Stimulated activated naive B cell treated with anti-CD40 and anti-IgM and Interleukin-4, amounts not matched to agents 10 μg/mL and 1 μg/mL and 100 μg/mL, for 72 hours (primary cell): ENCODE measurements around the gene CDH6.

Experiments used
- ATAC-seq, 2 donors: fragments of 150-1000 bp; cut with Tn5 transposase; replicated peaks; 2 replicates each; pipeline ENCODE4 v1.10.0; 2021; ENCODE audit warnings: moderate library complexity in 1 of 2
- DNase-seq: peaks from one replicate; pipeline ENCODE4 v3.0.0; 2021
- H3K27ac Mint-ChIP-seq: one replicate; pipeline ENCODE4 v1.8.0; 2022; ENCODE audit warnings: mild to moderate bottlenecking, mixed read lengths
- H3K27me3 Mint-ChIP-seq, 2 donors: one replicate each; pipeline ENCODE4 v1.8.0; 2022; ENCODE audit warnings: mixed read lengths in 2 of 2
- H3K36me3 Mint-ChIP-seq, 2 donors: one replicate each; pipeline ENCODE4 v1.8.0; 2022; ENCODE audit warnings: mixed read lengths in 2 of 2, mild to moderate bottlenecking in 1 of 2
- H3K4me1 Mint-ChIP-seq, 2 donors: one replicate each; pipeline ENCODE4 v1.8.0; 2022; ENCODE audit warnings: mixed read lengths in 2 of 2, mild to moderate bottlenecking in 1 of 2
- H3K4me3 Mint-ChIP-seq, 2 donors: one replicate each; pipeline ENCODE4 v1.8.0; 2022; ENCODE audit warnings: mild to moderate bottlenecking in 2 of 2, mixed read lengths in 2 of 2, moderate library complexity in 1 of 2
- H3K9me3 Mint-ChIP-seq, 2 donors: one replicate each; pipeline ENCODE4 v1.8.0; 2022; ENCODE audit warnings: mixed read lengths in 2 of 2, mild to moderate bottlenecking in 1 of 2

CDH6 gene

DNA sequence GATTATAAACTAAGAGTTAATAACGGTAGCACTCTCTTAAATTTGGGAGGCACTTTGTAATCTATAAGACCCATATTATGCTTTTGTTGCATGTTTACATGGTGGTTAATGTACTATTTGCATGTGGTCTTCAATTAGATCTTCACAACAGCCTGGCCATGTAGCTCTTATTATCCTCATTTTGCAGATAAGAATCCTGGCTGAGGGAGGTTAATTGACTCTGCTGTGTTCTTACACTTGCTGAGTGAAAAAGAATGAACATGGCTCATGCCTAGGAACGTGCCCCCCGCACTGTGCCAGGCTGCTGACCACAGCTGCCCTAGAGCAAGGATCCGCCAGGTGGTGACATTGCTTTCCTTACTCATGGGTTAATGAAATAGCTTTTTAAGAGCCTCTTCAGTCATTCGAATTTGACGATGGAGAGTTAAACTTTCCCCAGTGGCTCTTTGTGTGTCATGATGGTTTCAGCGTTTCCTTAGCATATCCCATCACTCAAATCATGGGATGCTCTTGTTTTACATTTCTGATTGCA, 97.9 kb downstream of the CDH6 start:
- H3K36me3 Mint-ChIP-seq: no peaks in the 10 kb centered on the region
- H3K4me3 Mint-ChIP-seq: no peak overlapping the region
- H3K9me3 Mint-ChIP-seq: no peaks in the 10 kb centered on the region
- no peaks in the 10 kb centered on the region for H3K4me1 Mint-ChIP-seq
- ATAC-seq (no peak), DNase-seq (no peak)
- no peaks in the 10 kb centered on the region for H3K27me3 Mint-ChIP-seq
- no peak overlapping the region for H3K27ac Mint-ChIP-seq

DNA sequence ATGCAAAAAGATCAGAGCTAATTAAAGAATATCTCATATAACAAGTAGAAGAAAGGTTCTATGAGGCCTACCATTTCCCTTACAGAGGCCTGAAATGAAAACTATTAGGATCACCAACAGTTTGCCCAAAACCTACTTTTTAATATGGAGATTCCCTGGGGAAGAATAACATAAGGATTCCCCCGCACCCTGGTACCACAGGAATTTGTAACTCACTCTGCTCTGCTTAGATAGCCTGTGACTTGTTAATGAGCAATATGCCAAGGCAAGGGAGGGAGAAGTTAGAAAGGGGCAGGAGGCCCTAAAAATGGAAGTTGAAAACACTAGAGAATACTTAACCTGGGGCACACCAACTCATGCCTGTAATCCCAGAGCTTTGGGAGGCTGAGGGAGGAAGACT, 107.0 kb downstream of the CDH6 start:
- H3K4me1 Mint-ChIP-seq: no peaks in the 10 kb centered on the region
- DNase-seq: no peak
- ATAC-seq: no peak
- no peak overlapping the region for H3K27ac Mint-ChIP-seq
- no peaks in the 10 kb centered on the region for H3K27me3 Mint-ChIP-seq
- peaks cover 4 to 5% of the 10 kb centered on the region in 2 donors for H3K9me3 Mint-ChIP-seq
- H3K36me3 Mint-ChIP-seq: no peaks in the 10 kb centered on the region
- no peak overlapping the region for H3K4me3 Mint-ChIP-seq

DNA sequence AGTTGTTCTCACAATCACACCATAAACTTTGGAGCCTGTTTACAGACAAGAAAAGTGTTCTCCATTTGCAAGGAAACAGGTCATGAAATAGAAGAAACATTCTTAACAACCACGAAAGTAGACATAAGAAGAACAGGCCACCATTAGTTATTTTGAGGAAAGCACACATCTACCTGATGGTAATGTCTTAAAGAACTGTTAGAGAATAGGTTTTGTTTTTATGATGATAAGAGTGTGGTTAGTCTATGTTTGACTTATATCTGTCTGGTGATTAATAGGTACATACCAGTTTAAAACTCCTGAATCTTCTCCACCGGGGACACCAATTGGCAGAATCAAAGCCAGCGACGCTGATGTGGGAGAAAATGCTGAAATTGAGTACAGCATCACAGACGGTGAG, 108.3 kb downstream of the CDH6 start:
- H3K4me1 Mint-ChIP-seq: no peaks in the 10 kb centered on the region
- peaks cover 4 to 6% of the 10 kb centered on the region in 2 donors for H3K9me3 Mint-ChIP-seq
- H3K27me3 Mint-ChIP-seq: no peaks in the 10 kb centered on the region
- ATAC-seq: no peak
- H3K27ac Mint-ChIP-seq: no peak overlapping the region
- DNase-seq: no peak
- no peak overlapping the region for H3K4me3 Mint-ChIP-seq
- H3K36me3 Mint-ChIP-seq: no peaks in the 10 kb centered on the region

DNA sequence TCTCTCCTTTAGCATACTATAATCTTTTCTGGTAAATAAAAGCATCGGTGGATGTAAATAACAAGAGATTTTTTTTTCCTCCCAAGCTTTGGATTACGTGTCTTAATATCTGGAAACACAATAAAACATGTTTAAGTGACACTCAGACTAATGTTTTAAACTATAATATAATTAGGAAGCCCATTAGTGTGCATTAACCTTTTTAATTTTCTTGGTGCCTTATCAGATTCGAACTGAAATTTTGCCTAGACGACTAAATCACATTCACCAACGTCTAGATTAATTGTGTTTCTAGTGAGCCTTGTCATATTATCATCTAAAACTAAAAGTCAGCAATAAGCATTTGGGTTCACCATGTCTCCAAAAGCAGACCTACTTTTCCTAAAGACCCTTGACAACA, 110.2 kb downstream of the CDH6 start:
- no peak for ATAC-seq
- H3K27me3 Mint-ChIP-seq: no peaks in the 10 kb centered on the region
- DNase-seq: no peak
- no peak overlapping the region for H3K4me3 Mint-ChIP-seq
- peaks cover 4 to 6% of the 10 kb centered on the region in 2 donors for H3K9me3 Mint-ChIP-seq
- H3K36me3 Mint-ChIP-seq: no peaks in the 10 kb centered on the region
- H3K27ac Mint-ChIP-seq: no peak overlapping the region
- no peaks in the 10 kb centered on the region for H3K4me1 Mint-ChIP-seq

DNA sequence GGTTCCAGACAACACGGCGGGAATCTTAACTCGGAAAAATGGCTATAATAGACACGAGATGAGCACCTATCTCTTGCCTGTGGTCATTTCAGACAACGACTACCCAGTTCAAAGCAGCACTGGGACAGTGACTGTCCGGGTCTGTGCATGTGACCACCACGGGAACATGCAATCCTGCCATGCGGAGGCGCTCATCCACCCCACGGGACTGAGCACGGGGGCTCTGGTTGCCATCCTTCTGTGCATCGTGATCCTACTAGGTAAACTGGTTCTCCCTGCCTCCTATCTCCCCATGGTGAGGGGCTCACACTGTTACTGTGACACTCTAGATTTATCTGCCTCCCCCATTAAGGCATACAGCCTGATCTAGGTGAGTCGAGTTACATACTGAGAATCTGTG, 124.2 kb downstream of the CDH6 start:
- Mint-ChIP-seq H3K27ac (no peak overlapping the region), H3K4me3 (no peak overlapping the region)
- no peak for ATAC-seq

DNA sequence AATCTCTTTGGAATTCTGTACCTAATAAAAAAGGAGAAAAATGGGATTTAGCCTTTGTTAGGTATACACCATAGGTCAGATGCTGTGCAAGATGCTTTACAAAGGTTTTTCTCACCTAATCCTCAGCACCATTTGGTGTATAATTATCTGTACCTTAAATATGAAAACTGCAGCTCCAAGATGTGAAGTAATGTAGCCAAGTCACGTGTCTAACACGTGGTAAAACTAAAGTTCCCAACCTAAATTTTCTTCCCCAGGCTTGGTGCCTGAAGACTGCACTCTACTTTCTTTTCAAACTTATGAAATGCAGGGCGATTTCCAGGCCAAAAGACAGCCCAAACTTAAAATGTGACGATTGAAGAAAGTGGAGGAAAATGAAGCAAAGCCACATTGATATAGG, 125.8 kb downstream of the CDH6 start:
- no peaks in the 10 kb centered on the region for H3K4me1 Mint-ChIP-seq
- peaks cover 0 to 3% of the 10 kb centered on the region in 2 donors for H3K9me3 Mint-ChIP-seq
- H3K27ac Mint-ChIP-seq: no peak overlapping the region
- no peak for ATAC-seq
- DNase-seq: no peak
- H3K36me3 Mint-ChIP-seq: no peaks in the 10 kb centered on the region
- H3K4me3 Mint-ChIP-seq: no peak overlapping the region
- H3K27me3 Mint-ChIP-seq: no peaks in the 10 kb centered on the region

More for the DNA sequence above, 124.2 kb downstream of the CDH6 start:
- DNase-seq: no peak
- H3K9me3 Mint-ChIP-seq: peaks cover 0 to 3% of the 10 kb centered on the region in 2 donors
- no peaks in the 10 kb centered on the region for H3K27me3 Mint-ChIP-seq
- H3K36me3 Mint-ChIP-seq: no peaks in the 10 kb centered on the region
- H3K4me1 Mint-ChIP-seq: no peaks in the 10 kb centered on the region

DNA sequence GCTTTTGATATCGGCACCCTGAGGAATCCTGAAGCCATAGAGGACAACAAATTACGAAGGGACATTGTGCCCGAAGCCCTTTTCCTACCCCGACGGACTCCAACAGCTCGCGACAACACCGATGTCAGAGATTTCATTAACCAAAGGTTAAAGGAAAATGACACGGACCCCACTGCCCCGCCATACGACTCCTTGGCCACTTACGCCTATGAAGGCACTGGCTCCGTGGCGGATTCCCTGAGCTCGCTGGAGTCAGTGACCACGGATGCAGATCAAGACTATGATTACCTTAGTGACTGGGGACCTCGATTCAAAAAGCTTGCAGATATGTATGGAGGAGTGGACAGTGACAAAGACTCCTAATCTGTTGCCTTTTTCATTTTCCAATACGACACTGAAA, 129.5 kb downstream of the CDH6 start:
- H3K9me3 Mint-ChIP-seq: peaks cover 0 to 1% of the 10 kb centered on the region in 2 donors

DNA sequence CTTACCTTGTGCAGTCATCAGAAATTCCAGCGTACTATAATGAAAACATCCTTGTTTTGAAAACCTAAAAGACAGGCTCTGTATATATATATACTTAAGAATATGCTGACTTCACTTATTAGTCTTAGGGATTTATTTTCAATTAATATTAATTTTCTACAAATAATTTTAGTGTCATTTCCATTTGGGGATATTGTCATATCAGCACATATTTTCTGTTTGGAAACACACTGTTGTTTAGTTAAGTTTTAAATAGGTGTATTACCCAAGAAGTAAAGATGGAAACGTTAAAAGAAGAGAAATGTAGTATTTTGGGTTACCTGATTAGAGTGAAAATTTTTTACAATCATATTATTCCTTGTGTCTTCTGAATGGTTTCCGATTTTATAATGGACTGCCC, 131.4 kb downstream of the CDH6 start:
- DNase-seq (no peak), ATAC-seq (no peak)
- Mint-ChIP-seq H3K4me1 (no peaks in the 10 kb centered on the region), H3K36me3 (no peaks in the 10 kb centered on the region), H3K27me3 (no peaks in the 10 kb centered on the region), H3K4me3 (no peak overlapping the region), H3K9me3 (no peaks in the 10 kb centered on the region), H3K27ac (no peak overlapping the region)

More for the DNA sequence above, 129.5 kb downstream of the CDH6 start:
- ATAC-seq (no peak), DNase-seq (no peak)
- Mint-ChIP-seq H3K36me3 (no peaks in the 10 kb centered on the region), H3K27me3 (no peaks in the 10 kb centered on the region), H3K27ac (no peak overlapping the region), H3K4me1 (no peaks in the 10 kb centered on the region), H3K4me3 (no peak overlapping the region)

DNA sequence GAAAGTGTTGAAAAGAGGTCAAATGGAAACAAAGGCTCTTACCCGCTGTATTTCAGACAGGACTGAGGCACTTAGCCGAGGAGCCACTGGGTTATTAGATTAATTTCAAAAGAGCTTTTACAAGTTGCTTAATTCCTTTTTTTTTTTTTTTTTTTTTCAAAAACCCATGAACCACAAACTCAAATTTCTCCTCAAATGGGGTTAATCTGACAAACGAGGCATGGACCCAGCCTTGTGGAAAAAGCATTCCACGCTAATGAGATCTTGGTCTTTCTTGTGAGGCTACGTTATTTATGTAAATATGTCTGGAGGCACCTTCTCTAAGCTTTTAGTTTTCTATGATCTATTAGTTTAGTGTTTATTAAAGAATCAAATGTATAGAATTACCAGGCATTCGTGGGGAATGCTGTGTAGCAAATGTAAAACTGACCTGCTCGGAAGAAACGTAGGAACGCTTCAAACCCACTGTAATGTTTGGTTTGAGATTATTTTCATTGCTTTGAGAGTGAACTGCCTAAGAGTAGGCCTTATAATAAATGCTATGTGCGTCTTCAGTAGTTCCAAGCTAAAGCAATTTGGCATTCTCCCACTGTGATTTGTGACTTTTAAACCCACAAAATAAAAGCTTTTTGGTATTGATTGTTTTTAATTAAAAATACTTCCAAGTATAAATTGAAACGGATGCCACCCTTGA, 134.7 kb downstream of the CDH6 start:
- Mint-ChIP-seq H3K9me3 (no peaks in the 10 kb centered on the region), H3K4me1 (no peaks in the 10 kb centered on the region), H3K36me3 (no peaks in the 10 kb centered on the region), H3K4me3 (no peak overlapping the region), H3K27me3 (no peaks in the 10 kb centered on the region), H3K27ac (no peak overlapping the region)
- DNase-seq (no peak), ATAC-seq (no peak)

DNA sequence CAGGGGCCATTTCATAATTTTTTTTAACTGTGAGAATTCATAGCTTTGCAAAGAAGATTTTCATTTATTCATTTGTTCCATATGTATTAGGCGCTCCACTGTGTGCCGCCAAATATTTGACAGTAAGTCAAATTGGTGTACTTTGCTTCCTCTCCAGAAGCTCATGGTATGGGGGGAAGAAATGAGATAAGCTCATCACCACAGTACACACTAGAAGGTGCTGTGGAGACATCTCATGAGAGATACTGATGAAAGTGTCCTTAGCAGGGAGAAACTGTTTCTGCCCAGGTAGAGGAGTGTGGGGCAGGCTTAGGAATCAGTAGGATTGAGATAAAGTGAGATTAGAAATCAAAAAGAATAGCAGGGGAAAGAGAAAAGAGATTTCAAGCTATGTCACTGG, 136.2 kb downstream of the CDH6 start:
- Mint-ChIP-seq H3K9me3 (no peaks in the 10 kb centered on the region), H3K4me3 (no peak overlapping the region), H3K27me3 (no peaks in the 10 kb centered on the region), H3K36me3 (no peaks in the 10 kb centered on the region), H3K4me1 (no peaks in the 10 kb centered on the region), H3K27ac (no peak overlapping the region)
- ATAC-seq (no peak), DNase-seq (no peak)

DNA sequence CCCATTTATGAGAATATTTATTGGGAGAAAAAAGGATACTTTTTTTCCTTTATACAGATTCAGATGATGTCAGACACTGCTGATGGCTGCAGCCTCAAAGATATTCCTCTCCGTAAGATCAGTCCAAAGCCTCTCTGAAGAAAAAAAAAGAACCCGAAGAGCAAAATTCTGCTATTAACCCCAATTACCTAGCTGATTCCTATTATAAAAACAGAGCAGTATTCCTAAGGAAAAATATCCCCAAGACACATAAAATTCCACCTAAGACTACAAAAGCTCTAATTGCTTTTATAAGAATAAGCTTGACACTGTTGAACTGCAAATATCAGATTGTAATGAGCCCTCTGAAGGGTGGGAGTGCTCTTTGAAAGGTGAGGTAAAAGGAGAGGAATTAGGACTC, 138.7 kb downstream of the CDH6 start:
- no peaks in the 10 kb centered on the region for H3K4me1 Mint-ChIP-seq
- H3K27me3 Mint-ChIP-seq: no peaks in the 10 kb centered on the region
- H3K27ac Mint-ChIP-seq: no peak overlapping the region
- no peak for DNase-seq
- H3K4me3 Mint-ChIP-seq: no peak overlapping the region
- no peaks in the 10 kb centered on the region for H3K9me3 Mint-ChIP-seq
- H3K36me3 Mint-ChIP-seq: no peaks in the 10 kb centered on the region
- no peak for ATAC-seq

DNA sequence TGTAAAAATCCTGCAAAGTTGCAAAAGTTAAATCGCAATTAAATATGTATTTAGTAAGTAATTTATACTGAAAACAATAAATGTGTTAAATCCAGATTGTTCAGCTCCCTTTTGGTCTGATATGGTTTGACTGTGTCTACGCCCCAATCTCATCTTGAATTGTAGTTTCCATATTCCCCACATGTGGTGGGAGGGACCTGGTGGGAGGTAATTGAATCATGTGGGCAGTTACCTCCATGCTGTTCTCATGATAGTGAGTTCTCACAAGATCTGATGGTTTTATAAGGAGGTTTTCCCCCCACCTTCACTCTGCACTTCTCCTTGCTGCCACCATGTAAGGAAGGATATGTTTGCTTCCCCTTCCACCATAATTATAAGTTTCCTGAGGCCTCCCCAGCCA, 140.0 kb downstream of the CDH6 start:
- Mint-ChIP-seq H3K4me3 (no peak overlapping the region), H3K4me1 (no peaks in the 10 kb centered on the region), H3K36me3 (no peaks in the 10 kb centered on the region), H3K9me3 (no peaks in the 10 kb centered on the region), H3K27me3 (no peaks in the 10 kb centered on the region), H3K27ac (no peak overlapping the region)
- ATAC-seq (no peak), DNase-seq (no peak)

DNA sequence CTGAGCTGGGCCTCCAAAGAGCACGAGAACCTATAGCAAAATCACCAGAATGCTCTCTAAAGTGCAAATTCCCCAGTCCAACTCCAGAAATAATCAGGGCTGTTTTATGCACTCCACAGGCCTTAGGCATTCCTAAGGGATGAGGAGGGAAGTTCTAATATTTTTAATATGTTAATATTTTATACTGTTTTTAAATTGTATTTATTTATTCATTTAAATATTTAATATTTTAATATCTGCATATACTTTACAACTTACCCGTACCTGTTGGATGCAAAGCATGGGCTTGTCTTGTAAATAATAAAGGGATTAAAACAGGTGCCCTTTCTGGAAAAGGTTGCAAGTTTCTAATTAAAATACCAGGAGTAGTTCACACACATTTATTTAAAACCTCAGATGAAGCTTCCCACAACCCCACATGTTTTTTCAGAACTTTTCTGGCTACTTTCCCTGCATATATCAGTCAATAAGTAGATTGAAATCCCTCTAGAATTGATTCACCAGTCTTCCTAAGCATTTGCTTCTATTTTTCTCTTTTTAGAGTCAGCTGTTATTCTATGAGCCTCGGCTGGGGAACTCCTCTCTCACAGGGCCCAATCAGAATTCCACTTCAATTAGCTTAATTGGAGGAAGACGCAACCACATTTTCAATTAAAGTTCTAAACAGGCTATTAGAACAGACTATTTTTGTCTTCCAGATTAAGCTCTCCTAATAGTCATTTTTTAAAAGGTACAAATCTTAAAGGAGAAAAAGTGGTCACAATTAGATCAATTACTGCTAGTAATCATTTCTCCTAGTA, 140.8 kb downstream of the CDH6 start:
- ATAC-seq (no peak), DNase-seq (no peak)
- no peaks in the 10 kb centered on the region for H3K36me3 Mint-ChIP-seq
- H3K4me3 Mint-ChIP-seq: no peak overlapping the region
- H3K27me3 Mint-ChIP-seq: no peaks in the 10 kb centered on the region
- H3K4me1 Mint-ChIP-seq: no peaks in the 10 kb centered on the region
- H3K9me3 Mint-ChIP-seq: no peaks in the 10 kb centered on the region
- no peak overlapping the region for H3K27ac Mint-ChIP-seq

DNA sequence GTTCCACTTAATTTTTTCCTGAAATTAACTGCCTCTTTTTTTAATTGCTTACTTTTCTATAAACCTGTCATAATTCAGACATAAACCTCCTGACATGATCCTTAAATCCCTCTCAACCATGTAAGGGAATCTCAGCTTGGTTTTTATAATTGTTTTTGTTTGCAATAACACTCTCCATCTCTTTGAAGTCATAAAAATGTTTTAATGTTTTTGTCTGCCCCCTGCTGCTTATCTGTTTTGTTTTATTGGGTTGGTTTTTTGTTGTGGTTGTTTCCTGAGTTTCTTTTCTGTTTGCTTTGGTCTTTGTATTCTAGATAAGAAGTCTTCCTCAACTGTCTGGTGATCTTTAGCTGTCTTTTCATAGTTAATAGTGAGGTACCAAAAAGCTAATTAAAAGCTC, 142.0 kb downstream of the CDH6 start:
- H3K27me3 Mint-ChIP-seq: no peaks in the 10 kb centered on the region

DNA sequence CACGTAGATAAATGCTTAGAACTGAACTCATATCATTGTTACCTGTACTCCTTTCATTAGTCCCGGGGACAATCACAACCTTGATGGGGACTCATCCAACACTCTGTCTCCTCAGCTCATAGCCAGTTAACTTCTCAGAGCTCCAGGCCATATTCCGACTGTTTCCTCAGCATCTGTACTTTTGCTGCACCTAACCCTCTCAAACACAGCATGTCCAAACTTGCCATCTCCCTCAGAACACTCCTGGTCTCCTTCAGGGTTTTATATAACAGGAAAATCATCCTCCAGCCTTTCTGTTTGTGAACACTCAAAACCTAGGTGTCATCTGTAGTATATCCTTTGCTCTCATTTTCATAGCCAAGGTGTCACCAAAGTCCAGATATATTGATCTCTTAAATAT, 150.5 kb downstream of the CDH6 start:
- no peak for ATAC-seq
- no peak for DNase-seq
- Mint-ChIP-seq H3K9me3 (no peaks in the 10 kb centered on the region), H3K27me3 (no peaks in the 10 kb centered on the region), H3K36me3 (no peaks in the 10 kb centered on the region), H3K4me1 (no peaks in the 10 kb centered on the region), H3K27ac (no peak overlapping the region), H3K4me3 (no peak overlapping the region)

More for the DNA sequence above, 142.0 kb downstream of the CDH6 start:
- DNase-seq: no peak
- Mint-ChIP-seq H3K27ac (no peak overlapping the region), H3K4me3 (no peak overlapping the region), H3K4me1 (no peaks in the 10 kb centered on the region), H3K36me3 (no peaks in the 10 kb centered on the region), H3K9me3 (no peaks in the 10 kb centered on the region)
- ATAC-seq: no peak
